Stimulated activated naive CD8-positive, alpha-beta T cell treated with anti-CD3 and anti-CD28 coated beads, Interleukin-15, Interleukin-2, amounts not matched to agents 100 U/mL and 50 U/mL, for 24 hours (primary cell): Measurements from ENCODE around the gene HS6ST1.

Experiments used
- ATAC-seq: fragments of 150-1000 bp; cut with Tn5 transposase; one replicate; pipeline ENCODE4 v1.10.0; 2021
- DNase-seq: peaks from one replicate; pipeline ENCODE4 v3.0.0; 2021

Gene HS6ST1

GRCh38 chr2:128282246-128282975 is 36.3 kb downstream of the HS6ST1 start:
- DNase-seq, result no peak
- ATAC-seq, result no peak

GRCh38 chr2:128281852-128282245 is 36.8 kb downstream of the HS6ST1 start:
- DNase-seq, result no peak

GRCh38 chr2:128280901-128281321 is 37.8 kb downstream of the HS6ST1 start:
- DNase-seq (no peak), ATAC-seq (no peak)

More at GRCh38 chr2:128281852-128282245, 36.8 kb downstream of the HS6ST1 start:
- ATAC-seq, result no peak

GRCh38 chr2:128280158-128280871 is 38.4 kb downstream of the HS6ST1 start:
- DNase-seq (no peak), ATAC-seq (no peak)

- ATAC-seq, result no peak
These were observed 38.9 kb downstream of the HS6ST1 start for GRCh38 chr2:128279786-128280157.

GRCh38 chr2:128279009-128279408 is 39.7 kb downstream of the HS6ST1 start:
- no peak for DNase-seq
- no peak for ATAC-seq

More at GRCh38 chr2:128279786-128280157, 38.9 kb downstream of the HS6ST1 start:
- no peak for DNase-seq

- no peak for DNase-seq
- ATAC-seq, result no peak
These were observed 40.5 kb downstream of the HS6ST1 start for GRCh38 chr2:128277961-128278681.

GRCh38 chr2:128276878-128277675 is 41.6 kb downstream of the HS6ST1 start:
- DNase-seq, result no peak
- no peak for ATAC-seq

GRCh38 chr2:128275498-128276045 is 43.1 kb downstream of the HS6ST1 start:
- DNase-seq, result no peak
- no peak for ATAC-seq

GRCh38 chr2:128274218-128274617 is 44.5 kb downstream of the HS6ST1 start:
- no peak for DNase-seq
- ATAC-seq, result no peak

- ATAC-seq (no peak), DNase-seq (peak; percentile 2)
These were observed 45.1 kb downstream of the HS6ST1 start for GRCh38 chr2:128273469-128274081.

- ATAC-seq (no peak), DNase-seq (peak; percentile 1)
These were observed 45.8 kb downstream of the HS6ST1 start for GRCh38 chr2:128272601-128273468.

GRCh38 chr2:128271911-128272600 is 46.6 kb downstream of the HS6ST1 start:
- ATAC-seq (no peak), DNase-seq (peak; percentile 1)

GRCh38 chr2:128271597-128271910 is 47.1 kb downstream of the HS6ST1 start:
- ATAC-seq, result no peak
- DNase-seq, result peak; percentile 1

- DNase-seq (peak; percentile 2), ATAC-seq (no peak)
These were observed 47.7 kb downstream of the HS6ST1 start for GRCh38 chr2:128270672-128271596.

GRCh38 chr2:128269990-128270671 is 48.5 kb downstream of the HS6ST1 start:
- no peak for ATAC-seq

GRCh38 chr2:128269063-128269989 is 49.3 kb downstream of the HS6ST1 start:
- no peak for ATAC-seq

More at GRCh38 chr2:128269990-128270671, 48.5 kb downstream of the HS6ST1 start:
- DNase-seq, result peak; percentile 1

More at GRCh38 chr2:128269063-128269989, 49.3 kb downstream of the HS6ST1 start:
- DNase-seq, result peak; percentile 0
